ENCODE data around the gene RADIL.
A peak's percentile ranks its signal among the peaks of the same experiment; 100 is the strongest.

RADIL gene

DNA sequence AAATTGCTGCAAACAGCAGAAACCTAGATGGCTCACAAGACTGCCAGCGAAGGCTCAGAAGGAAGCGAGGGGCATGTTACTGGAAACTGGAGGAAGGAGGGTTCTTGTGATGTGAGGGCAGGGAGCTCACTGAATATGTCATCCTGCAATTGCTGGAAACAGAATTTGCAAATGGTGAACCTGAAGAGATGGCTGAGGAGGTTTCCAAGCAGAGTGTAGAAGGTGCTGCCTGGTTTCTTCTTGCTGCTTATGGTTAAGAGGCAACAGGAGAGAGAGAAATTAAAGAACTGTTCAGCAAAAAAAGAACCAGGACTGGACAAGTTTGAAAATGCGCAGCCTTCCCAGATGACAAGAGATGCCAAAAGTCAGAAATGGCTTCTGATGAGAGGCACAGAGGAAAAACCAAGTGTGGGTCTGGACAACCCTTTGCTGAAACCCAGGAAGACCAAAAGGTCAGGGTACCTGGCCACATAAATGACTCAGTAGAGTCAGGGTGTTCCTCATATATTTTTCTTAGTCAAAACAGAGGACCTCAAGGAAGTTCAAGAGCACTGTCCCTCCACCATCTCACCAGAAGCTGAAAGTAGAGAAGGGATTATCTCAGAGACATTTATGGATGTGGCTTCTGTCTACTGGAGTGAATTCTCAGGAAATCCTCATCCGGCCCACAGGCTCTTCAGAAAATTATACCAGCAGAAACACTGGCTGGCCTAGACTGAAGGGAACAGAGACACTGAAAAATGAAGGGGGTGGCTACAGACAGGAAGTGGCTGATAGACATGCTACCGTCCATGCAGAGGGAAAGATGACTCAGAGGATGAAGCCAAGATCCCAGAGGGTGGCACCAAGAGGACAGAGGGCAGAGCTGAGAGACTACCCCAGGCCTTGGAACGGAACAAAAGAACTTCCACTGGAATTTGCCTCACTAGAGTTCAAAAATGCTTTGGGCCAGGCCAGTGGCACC lies 31.8 kb downstream of the RADIL start:
- no peak for DNase-seq

DNA sequence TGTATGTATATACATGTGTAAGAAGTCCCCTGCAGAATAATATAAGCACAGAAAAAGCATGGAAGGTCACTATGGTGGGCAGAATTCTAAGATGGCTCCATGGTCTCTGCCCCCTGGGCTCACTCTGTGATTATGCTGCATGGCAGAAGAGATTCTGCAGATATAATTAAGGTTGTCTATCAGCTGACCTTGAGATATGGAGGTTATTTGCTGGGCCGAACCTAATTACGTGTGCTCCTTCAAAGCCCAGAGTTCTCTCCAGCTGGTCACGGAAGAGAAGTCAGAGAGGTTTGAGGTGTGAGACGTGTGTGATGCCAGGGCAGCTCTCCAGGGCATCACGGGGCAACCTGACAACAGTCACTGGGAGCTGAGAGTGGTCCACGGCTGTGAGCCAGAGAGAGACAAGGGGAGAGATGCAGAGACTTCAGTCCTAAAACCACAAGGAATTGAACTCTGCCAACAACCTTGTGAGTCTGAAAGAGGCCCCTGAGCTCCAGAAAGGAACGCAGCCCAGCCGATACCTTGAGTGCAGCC lies 33.2 kb downstream of the RADIL start:
- no peak for DNase-seq

DNA sequence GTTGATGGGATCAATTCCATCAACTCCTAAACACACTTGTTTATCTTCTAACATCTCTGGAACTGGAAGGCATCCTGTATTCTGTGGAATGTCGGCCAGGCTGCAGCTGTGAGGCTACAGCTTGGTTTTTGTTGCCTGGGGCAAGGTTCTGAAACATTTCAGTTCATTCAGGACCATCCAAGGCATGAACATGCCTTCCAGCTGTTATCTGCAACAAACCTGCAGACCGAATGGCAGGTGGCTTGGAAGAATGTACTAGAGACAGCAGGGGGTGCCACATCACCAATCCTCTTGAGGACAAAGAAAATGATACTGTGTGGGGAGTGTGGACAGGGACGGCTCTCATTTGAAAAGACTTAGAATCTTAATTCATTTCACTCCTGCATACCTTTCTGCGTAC lies 34.1 kb downstream of the RADIL start:
- no peak for DNase-seq

DNA sequence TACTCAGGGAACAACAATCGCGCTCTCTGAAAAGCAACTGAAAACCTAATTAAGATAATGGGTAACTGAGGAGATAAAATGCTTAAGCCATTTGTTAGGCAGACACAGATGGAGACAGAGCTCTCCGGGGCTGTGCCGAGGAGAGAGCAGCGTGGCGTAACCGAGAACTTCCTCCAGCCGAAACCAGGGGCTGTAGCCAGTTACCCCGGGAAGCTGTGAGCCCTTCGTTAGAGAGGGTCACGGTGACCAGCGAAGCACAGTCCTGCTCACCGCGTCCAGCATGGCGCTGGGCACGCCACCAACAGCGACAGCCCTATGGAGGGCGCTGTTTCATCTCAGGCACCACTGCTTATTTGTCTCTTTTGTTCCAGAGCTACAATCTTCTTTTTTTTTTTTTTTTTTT lies 37.8 kb downstream of the RADIL start:
- no peak for DNase-seq

DNA sequence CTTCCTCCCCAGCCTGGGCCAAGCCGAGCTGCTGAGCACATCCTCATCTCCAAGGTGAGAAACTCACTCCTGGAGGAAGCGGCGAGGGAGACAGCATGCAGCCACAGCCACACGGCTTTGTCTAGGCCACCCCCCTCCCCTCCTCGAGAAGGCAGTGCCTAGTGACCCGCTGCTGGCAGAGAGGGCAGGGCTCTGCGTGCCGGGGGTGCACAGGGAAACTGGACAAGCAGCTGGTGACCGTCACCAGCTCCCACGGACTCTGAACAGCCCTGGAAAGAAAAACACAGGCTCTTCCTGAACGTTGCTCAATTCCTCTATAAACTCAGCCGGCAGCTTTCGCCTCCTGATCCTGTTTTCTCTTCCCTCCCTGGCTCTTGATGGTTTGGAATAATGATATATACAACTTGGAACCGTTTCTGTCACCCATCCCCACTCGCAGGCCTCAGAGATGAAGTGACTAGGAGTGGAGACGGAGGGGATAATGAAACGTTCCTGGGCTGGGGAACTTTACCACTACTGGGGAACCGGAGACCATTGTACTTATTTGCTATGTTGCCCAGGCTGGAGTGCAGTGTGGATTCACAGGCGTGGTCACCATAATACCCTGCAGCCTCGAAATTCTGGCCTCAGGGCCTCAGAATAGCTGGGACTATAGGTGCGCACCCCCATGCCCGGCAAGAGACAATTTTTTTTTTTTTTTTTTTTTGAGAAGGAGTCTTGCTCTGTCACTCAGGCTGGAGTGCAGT lies 41.0 kb downstream of the RADIL start:
- no peak for DNase-seq

DNA sequence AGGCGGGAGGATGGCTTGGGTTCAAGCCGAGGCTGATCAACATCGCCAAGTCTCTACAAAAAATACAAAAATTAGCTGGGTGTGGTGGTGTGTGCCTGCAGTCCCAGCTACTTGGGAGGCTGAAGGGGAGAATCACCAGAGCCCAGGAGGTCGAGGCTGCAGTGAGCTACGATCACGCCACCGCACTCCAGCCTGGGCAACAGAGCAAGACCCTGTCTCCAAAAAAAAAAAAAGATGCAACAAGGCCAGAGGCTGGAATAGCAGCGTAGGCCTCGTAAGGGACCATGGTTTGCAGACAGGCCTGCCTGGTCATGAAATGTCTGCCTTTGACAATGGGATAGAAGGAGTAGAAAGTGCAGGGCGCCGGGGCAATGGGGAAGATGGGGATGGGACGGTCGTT lies 41.7 kb downstream of the RADIL start:
- no peak for DNase-seq

DNA sequence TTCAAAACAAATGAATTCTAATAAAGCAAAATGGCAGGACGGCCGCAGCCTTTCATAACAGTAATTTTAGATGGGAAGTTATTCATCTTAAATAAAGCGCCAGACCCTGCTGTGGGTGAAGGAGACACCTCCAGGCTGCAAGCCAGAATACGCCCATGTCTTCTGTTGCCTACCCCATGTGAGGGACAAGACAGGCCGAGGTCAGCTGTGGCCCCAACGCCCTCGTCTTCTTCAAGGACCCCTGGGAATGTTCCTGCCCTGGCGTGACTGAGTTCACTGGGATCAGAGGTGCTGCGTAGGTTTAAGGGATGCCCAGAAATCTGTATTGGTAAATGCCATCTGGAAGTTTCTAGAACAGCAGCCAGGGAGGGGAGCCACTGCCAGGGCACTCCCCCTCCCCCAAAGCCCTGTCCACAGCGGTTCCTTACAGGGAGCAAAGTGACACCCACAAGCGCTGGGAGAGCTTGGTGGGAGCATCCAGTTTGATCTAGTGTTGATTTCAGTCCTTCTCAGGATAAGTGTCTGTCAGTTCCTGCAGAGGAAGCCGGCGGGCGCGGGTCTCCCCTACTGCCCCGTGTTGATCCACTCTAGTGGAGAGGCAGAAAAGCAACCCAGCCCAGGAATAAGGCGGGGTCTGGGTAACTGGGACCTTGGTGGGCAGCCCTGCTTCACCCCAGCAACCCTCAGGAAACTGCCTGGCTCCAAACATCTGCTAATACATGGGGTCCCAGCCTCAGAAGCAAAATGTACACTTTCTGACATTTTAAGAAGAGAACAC lies 42.3 kb downstream of the RADIL start:
- no peak for DNase-seq

DNA sequence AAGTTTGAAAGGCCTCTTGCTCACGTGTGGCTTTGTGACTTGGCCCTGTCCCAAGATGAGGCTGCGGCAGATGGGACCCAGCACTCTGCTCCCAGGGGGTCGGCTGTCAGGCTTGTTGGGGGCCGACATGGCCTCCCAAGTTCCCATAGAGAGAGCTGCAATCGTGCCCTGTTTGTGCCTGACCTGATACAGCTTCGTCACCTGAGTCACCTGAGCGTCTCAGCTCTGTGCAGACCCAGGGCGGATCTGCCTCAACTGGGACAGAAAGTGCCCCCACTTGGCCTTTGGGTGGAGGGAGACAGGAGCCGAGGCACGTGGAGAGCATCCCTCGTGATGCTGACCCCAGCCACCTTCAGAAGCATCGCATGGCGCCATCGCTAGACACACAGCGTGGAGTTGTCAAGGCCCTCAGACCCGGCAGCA lies 43.4 kb downstream of the RADIL start:
- peak in 1 of 2 experiments; percentile 13 for DNase-seq

DNA sequence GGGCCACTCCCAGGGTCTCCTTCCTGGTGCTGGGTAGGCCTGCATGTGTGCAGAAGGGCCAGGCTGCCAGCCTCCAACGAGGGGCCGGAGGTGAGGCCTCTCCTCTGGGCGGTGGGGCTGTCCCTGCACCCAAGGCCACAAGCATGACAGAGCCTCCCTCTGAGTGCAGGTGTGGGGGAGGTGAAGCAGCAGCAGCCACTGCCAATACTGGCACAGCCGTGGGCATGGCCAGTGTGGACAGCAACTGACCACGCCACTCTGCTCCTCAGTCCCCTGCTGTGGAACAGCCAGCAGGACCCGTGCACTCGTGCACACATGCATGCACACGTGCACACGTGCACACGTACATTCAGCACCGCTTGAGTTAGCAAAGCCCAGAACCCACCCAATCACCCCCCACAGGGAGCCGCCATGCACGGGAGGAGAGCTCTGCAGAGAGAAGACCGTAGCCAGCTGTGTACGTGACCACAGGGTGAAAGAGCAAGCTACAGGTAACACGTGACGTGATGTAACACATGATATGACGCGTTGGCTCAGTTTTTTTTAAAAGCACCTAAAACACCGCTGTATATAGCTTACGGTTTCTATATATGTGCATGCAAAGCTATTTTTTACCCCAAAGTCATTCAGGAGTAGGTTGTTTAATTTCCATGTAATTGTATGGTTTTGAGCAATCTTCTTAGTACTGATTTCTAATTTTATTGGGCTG lies 44.7 kb downstream of the RADIL start:
- no peak for DNase-seq

DNA sequence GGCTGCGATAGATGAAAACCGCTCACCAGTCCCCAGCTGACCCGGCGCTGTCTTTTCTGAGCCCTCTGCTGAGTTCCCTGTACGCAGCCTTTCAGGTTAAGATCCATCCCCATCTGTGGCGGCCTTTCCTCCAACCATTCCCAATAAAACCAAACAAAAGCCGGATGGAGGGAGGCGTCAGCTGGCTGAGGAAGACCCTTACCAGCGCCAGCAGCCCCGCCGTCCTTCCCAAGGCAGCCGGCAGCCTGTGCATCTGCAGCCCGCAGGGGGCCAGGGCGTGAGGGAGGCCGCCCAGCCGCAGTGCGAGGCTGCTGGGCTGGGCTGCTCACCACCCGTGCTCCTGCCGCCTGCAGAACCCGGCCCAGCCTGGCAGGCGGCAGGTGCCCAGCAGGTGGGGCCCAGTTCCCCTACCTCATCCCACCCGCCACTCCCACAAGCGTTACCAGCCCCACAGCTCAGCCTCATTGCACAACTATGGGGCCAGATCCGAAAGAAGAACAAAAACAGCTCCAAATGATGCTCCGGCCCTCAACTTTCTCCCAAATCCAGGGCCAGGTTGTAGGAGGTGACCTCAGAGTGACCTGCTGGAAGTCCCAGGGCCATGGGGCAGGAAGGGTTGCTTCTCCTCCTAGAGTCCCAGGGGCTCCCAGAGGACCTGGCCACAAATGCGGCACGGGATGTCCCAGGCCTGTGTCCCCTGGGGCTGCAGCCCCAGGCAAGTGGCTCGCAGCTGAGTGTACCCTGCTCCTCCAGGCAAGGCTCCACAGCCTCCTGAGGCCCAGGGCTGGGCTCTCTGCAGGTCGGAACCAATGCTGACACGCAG lies 45.5 kb downstream of the RADIL start:
- peak in 1 of 2 experiments; percentile 27 for DNase-seq

DNA sequence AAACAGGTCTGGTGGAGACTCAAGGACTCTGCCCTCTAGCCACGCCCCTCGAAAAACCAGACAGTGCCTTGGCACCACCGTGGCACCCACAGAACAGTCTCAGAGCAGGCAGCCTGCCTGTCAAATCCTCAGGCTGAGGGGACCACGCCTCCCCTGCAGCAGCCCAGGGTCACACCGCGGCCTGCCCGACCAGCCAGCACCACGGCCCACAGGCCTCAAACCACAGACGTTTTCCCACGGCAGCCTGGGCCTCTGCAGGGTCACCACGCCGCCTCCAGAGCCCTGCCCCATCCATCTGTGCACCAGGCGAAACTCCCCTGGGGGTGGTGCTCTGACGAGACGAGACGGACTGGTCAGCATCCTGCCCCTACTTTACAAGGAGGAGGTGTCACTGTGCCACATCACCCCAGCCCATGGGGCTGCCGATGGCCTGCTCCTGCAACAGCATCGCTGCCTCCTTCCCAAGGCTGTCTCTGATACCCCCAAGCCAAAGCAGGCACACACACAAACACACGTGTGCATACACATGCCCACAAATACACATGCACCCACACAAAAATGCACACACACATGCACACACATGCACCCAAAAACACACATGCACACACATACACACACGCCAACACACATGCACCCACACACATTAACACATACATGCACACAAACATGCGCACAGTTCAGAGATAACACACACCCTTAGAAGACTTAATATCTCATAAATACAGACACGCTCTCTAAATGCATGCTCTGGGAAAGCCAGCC lies 46.3 kb downstream of the RADIL start:
- DNase-seq = no peak

DNA sequence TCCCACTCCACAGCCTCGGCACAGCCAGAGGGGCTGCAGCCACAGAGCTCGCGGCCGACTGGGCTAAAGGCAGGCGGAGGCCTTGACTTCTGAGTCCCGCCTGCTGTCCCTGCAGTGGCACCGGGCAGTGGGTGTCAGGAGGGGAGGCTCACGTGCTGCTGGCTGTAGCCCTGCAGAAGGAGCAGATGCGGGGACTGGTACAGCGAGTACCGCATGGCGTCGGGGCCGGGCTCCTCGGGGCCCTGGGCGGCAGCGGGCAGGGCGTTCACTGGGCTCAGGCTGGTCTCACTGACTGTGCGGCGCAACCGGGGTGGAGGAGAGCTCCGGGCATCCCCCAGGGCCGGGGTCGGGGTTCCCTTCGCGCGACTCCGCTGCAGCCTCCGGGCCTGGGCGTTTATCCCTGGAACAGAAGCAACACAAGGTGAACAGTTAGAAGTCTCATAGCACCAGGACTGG lies 47.3 kb downstream of the RADIL start:
- no peak for DNase-seq

DNA sequence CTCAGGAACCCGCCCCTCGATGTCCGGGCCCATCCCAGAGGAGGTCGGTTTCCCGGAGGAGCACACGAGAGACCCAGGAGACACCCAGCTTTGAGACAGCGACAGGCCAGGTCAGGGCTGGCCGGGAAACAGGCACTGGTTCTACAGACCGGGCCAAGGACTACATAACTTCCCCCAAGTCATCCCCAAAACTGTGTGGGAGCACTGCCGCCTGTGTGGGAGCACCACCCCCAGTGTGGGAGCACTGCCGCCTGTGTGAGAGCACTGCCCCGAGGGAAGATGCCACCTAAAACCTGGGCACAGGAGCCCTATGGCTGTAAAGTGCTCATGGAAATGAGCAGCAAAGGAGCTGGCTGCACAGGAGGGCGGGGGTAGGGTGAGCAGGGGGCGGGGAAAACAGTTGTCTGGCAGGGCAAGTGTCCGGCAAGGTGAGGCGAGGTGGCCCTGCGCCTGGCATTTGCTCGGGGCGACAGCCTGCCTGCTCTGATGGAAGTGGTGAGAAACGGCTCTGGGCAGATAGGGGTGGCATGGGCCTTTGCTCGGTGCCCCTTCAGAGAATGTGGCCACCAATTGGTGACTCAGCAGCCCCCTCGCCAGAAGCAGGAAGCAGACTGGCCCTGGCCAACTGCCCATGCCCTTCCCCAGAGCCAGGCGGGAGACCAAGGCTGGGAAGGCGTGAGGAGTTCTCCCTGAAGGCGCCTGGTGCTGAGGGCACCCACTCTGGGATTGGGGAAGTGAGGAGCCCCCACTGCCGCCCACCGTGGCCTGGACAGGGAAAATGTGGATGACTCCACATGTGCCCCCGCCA lies 47.9 kb downstream of the RADIL start:
- DNase-seq = no peak

DNA sequence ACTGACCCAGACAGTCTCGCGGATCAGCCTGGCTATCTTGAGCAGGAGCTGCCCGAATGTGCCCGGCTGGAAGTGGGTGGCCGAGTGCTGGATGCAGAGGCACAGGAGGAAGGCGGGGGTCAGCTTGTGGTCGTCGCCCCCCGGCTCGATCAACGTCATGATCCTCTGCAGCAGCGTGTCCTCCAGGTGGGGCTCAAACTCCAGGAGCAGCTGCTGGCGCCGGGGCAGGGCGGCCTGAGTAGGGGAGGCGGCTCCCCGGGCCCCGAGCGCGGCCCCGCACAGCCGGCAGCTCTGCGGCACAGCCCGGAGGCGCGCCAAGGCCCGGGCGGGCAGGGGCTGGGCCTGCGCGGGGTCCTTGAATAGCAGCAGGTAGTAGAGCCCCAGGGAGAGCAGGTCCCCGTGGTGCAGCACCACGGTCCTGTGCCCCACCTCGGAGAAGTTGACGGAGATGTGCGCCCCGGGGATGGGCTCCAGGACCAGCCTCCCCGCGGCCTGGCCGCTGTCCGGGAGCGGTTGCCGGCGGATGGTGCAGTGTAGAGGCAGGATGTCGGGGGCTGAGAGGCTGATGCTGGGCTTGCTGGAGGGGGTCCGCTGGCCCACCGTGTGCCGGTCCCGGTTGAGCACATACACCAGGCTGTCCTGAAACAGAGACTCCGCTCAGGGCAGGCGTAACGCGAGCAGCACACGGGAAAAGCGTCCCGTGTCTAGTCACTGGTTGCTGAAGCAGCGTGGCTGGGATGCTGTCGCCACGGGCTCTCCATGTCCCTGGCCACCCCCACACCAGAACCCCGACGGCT lies 48.7 kb downstream of the RADIL start:
- DNase-seq = no peak

DNA sequence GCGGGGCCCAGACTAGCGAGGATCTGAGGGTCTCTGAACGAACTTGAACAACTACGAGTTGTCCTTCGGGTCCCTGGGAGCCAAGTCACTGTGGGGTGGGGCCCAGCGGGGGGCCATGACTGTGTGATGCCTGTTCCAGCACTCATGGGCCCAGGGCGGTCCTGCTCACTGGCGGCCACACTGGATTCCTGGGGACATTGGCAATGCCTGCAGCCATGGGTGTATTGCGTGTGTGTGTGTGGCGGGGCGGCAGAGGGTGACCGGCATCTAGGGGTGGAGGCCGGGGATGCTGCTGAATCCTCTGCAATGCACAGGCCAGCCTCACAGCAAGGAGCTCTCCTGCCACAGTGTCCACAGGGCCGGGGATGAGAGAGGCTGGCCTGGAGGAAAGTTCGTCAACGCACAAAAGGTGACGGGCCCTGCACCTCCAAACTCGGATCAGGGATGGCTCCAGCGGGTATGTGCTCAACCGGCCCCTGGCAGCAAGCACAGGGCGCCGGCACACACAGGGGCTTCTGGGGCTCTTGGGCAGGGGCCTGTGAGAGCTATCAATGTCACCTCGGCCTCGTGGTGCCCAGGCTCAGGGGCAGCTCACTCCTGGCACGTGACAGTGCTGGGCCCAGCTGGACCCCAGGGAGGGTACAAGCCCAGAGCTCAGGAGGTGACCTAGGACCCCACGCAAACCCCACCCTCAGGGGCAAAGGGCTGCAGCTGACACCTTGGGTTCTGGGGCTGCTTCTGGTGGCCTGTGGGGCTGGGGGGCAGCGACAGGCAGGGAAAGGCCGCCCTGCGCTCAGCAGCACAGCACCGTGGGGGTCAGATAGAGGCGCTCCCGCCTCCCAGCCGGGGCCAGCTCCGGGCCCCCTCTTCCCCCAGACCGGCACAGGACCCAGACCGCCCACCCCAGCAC lies 49.6 kb downstream of the RADIL start:
- no peak for DNase-seq

DNA sequence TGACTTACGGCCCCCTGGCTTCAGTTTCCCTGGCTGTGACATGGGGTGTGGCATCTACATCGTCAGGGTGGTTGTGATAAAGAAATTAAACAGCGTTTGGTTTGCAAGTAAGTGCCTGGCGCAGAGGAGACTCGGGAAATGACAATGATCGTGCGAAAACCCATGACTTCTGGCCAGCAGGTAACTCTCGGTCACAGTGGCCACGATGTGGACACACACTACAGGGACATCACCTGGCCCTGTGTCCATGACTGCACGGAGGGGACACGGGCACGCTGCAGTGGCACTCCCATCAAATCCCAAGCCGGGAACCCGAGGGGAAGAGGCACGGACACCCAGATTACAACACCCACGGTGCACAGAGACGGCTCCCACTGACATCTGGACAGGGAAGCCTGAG lies 50.3 kb downstream of the RADIL start:
- DNase-seq = no peak

DNA sequence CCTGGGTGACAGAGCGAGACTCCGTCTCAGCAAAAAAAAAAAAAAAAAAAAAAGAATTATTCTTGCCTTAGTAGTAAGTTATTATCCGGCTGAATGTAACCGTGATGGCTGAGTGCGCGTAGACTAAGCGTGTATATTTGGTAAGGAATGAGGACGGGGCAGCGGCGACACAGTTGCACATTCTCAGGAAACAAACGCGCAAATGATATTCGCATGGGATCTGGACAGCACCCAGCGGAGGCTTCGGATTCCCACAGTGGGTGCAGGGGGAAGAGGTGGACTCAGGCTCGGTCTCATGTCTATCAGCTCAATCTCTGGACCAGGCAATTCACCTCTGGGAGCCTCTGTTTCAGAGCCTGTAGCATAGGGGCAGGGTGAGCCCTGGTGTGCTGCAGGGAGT lies 50.8 kb downstream of the RADIL start:
- DNase-seq = no peak
